ENCODE measurements around the gene RAPH1.

The RAPH1 gene

GRCh38 chr2:203535078-203535783, at the start of gene RAPH1:
TSS of gene RAPH1 (minus strand) at chr2:203535301. CDS start at chr2:203495353, 39,948 bp downstream.
- DNase-seq = peak; percentile 49 to 60

- no peak for DNase-seq
Observed at GRCh38 chr2:203584784-203585183, 49.7 kb upstream of the RAPH1 start.

GRCh38 chr2:203583701-203584100, 48.6 kb upstream of the RAPH1 start:
- DNase-seq = no peak

GRCh38 chr2:203583084-203583695, 48.1 kb upstream of the RAPH1 start:
- no peak for DNase-seq

GRCh38 chr2:203582468-203582867, 47.4 kb upstream of the RAPH1 start:
- no peak for DNase-seq

- peak in 1 of 2 donors; percentile 24 for DNase-seq
Observed at GRCh38 chr2:203580844-203581243, 45.7 kb upstream of the RAPH1 start.

- DNase-seq = no peak
Observed at GRCh38 chr2:203579730-203580129, 44.6 kb upstream of the RAPH1 start.

GRCh38 chr2:203578759-203579643, 43.9 kb upstream of the RAPH1 start:
- no peak for DNase-seq

- no peak for DNase-seq
Observed at GRCh38 chr2:203574824-203575223, 39.7 kb upstream of the RAPH1 start.

- DNase-seq = no peak
Observed at GRCh38 chr2:203572316-203572715, 37.2 kb upstream of the RAPH1 start.

GRCh38 chr2:203569677-203570316, 34.7 kb upstream of the RAPH1 start:
- no peak for DNase-seq

- no peak for DNase-seq
Observed at GRCh38 chr2:203567691-203568090, 32.6 kb upstream of the RAPH1 start.

GRCh38 chr2:203566161-203566560, 31.1 kb upstream of the RAPH1 start:
- DNase-seq = no peak

GRCh38 chr2:203565076-203565475, 30.0 kb upstream of the RAPH1 start:
- DNase-seq = no peak

GRCh38 chr2:203562268-203562667, 27.2 kb upstream of the RAPH1 start:
- no peak for DNase-seq

- DNase-seq = no peak
Observed at GRCh38 chr2:203559641-203560040, 24.5 kb upstream of the RAPH1 start.

- DNase-seq = no peak
Observed at GRCh38 chr2:203553784-203554183, 18.7 kb upstream of the RAPH1 start.

GRCh38 chr2:203551778-203552177, 16.7 kb upstream of the RAPH1 start:
- DNase-seq = no peak

- DNase-seq = no peak
Observed at GRCh38 chr2:203550266-203550665, 15.2 kb upstream of the RAPH1 start.

- no peak for DNase-seq
Observed at GRCh38 chr2:203549406-203549805, 14.3 kb upstream of the RAPH1 start.

GRCh38 chr2:203548887-203549286, 13.8 kb upstream of the RAPH1 start:
- DNase-seq = no peak

- no peak for DNase-seq
Observed at GRCh38 chr2:203547356-203547755, 12.3 kb upstream of the RAPH1 start.

- DNase-seq = no peak
Observed at GRCh38 chr2:203544402-203544801, 9.3 kb upstream of the RAPH1 start.

Data from hippocampal formation (tissue), 2 donors.